ENCODE results near the gene TSFM.

Gene TSFM

GRCh38 chr12:57781244-57781643 lies 1.3 kb upstream of the TSFM start:
- H3K27ac Mint-ChIP-seq (ENCODE audit: low read depth), result no peak overlapping the region
- ATAC-seq (replicated peaks; ENCODE audit: extremely low read depth, poor library complexity, severe bottlenecking), result no peak
- no peak for DNase-seq (ENCODE audit: low spot score in 2 of 2)

DNA sequence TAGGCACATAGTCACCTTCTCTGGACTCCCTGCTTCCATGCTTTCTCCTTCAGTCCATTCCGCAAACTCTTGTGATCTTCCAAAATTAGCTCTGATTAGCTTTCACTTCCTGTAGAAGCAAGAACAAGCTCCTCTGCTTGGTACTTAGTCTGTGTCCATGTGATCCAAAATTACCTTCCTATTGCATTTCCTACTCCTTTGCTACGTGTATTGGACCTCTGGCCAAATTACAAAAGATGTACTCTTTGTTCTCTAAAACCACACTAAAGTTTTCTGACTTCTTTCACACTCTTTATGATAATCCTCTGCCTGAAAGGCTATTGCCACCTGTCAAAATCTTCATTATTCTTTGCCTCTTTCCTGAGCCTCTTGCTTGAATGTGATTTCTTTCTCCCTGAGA lies 786 bp upstream of the TSFM start:
- peak overlapping the region; percentile 96 for H3K4me3 Mint-ChIP-seq
- peaks cover 19% of the 10 kb centered on the region for H3K36me3 Mint-ChIP-seq (ENCODE audit: insufficient read depth)
- H3K4me1 Mint-ChIP-seq, result peaks cover 22% of the 10 kb centered on the region
- H3K9me3 Mint-ChIP-seq, result no peaks in the 10 kb centered on the region
- ATAC-seq (replicated peaks; ENCODE audit: extremely low read depth, poor library complexity, severe bottlenecking) (no peak), DNase-seq (ENCODE audit: low spot score in 2 of 2) (no peak)
- H3K27ac Mint-ChIP-seq (ENCODE audit: low read depth), result peak overlapping the region; percentile 97
- H3K27me3 Mint-ChIP-seq, result no peaks in the 10 kb centered on the region

More at GRCh38 chr12:57781244-57781643, 1.3 kb upstream of the TSFM start:
- no peaks in the 10 kb centered on the region for H3K27me3 Mint-ChIP-seq
- H3K9me3 Mint-ChIP-seq, result no peaks in the 10 kb centered on the region
- H3K4me1 Mint-ChIP-seq, result peaks cover 22% of the 10 kb centered on the region
- H3K36me3 Mint-ChIP-seq (ENCODE audit: insufficient read depth), result peaks cover 15% of the 10 kb centered on the region
- H3K4me3 Mint-ChIP-seq, result peak overlapping the region; percentile 96

GRCh38 chr12:57782243-57782607 lies 362 bp upstream of the TSFM start:
- H3K27me3 Mint-ChIP-seq, result no peaks in the 10 kb centered on the region
- peaks cover 22% of the 10 kb centered on the region for H3K4me1 Mint-ChIP-seq
- no peak for DNase-seq (ENCODE audit: low spot score in 2 of 2)
- H3K27ac Mint-ChIP-seq (ENCODE audit: low read depth), result peak overlapping the region; percentile 97
- ATAC-seq (replicated peaks; ENCODE audit: extremely low read depth, poor library complexity, severe bottlenecking), result peak; percentile 3
- no peaks in the 10 kb centered on the region for H3K9me3 Mint-ChIP-seq
- peak overlapping the region; percentile 96 for H3K4me3 Mint-ChIP-seq
- H3K36me3 Mint-ChIP-seq (ENCODE audit: insufficient read depth), result peaks cover 20% of the 10 kb centered on the region

- no peaks in the 10 kb centered on the region for H3K27me3 Mint-ChIP-seq
- DNase-seq (ENCODE audit: low spot score in 2 of 2) (no peak), ATAC-seq (replicated peaks; ENCODE audit: extremely low read depth, poor library complexity, severe bottlenecking) (no peak)
- peak overlapping the region; percentile 96 for H3K4me3 Mint-ChIP-seq
- H3K36me3 Mint-ChIP-seq (ENCODE audit: insufficient read depth), result peaks cover 32% of the 10 kb centered on the region
- H3K4me1 Mint-ChIP-seq, result peaks cover 22% of the 10 kb centered on the region
- H3K27ac Mint-ChIP-seq (ENCODE audit: low read depth), result peak overlapping the region; percentile 97
- H3K9me3 Mint-ChIP-seq, result no peaks in the 10 kb centered on the region
These were observed 847 bp downstream of the TSFM start for GRCh38 chr12:57783466-57783801.

GRCh38 chr12:57783861-57784260 lies 1.3 kb downstream of the TSFM start:
- Mint-ChIP-seq H3K4me1 (peaks cover 22% of the 10 kb centered on the region), H3K27me3 (no peaks in the 10 kb centered on the region), H3K9me3 (no peaks in the 10 kb centered on the region), H3K4me3 (peak overlapping the region; percentile 96), H3K36me3 (ENCODE audit: insufficient read depth) (peaks cover 36% of the 10 kb centered on the region), H3K27ac (ENCODE audit: low read depth) (no peak overlapping the region)
- ATAC-seq (replicated peaks; ENCODE audit: extremely low read depth, poor library complexity, severe bottlenecking) (no peak), DNase-seq (ENCODE audit: low spot score in 2 of 2) (no peak)

DNA sequence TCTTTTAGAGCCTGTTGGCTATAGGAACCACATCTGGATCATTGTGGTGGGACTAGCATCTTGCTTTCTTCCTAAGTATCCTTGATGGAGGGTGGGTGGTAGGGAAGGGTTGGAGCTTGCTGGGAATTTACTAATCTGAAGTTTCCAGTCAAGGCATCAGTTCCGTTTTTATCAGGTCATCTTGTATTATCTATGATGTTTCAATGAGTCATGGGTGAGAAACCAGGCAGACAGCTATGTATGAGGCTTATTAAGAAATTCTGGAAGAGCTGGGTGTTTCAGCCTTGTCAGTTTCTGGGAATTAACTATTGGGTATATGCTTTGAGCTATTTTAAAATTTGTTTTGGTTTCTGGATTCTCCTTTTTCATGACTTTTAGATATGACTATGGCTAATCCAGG lies 11.3 kb downstream of the TSFM start:
- Mint-ChIP-seq H3K4me3 (no peak overlapping the region), H3K4me1 (no peaks in the 10 kb centered on the region), H3K27ac (ENCODE audit: low read depth) (no peak overlapping the region), H3K9me3 (no peaks in the 10 kb centered on the region), H3K27me3 (no peaks in the 10 kb centered on the region), H3K36me3 (ENCODE audit: insufficient read depth) (peaks cover 58% of the 10 kb centered on the region)
- ATAC-seq (replicated peaks; ENCODE audit: extremely low read depth, poor library complexity, severe bottlenecking) (no peak), DNase-seq (ENCODE audit: low spot score in 2 of 2) (no peak)

- Mint-ChIP-seq H3K9me3 (no peaks in the 10 kb centered on the region), H3K4me1 (no peaks in the 10 kb centered on the region), H3K4me3 (no peak overlapping the region), H3K36me3 (ENCODE audit: insufficient read depth) (peaks cover 48% of the 10 kb centered on the region), H3K27ac (ENCODE audit: low read depth) (no peak overlapping the region), H3K27me3 (no peaks in the 10 kb centered on the region)
- ATAC-seq (replicated peaks; ENCODE audit: extremely low read depth, poor library complexity, severe bottlenecking) (no peak), DNase-seq (ENCODE audit: low spot score in 2 of 2) (no peak)
These were observed 12.8 kb downstream of the TSFM start for GRCh38 chr12:57795354-57795753.

DNA sequence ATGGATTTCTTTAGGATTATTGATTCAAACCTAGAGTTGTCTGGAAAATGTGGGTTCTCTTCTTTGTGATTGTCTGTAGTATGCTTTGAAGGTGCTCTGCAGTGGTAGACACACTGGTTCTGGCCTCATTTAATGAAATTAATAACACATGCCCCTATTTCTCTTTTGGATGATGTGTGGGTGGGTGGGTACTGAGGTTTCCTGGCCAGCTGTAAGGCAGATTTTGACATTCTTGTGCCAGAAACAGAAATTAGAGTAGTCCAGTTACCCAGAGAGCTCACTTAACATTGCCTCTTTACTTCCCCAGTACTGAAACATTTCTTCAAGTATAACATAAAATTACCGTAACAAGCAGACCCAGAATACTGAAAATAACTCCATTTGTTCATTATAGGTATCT lies 14.4 kb downstream of the TSFM start:
- no peaks in the 10 kb centered on the region for H3K4me1 Mint-ChIP-seq
- no peaks in the 10 kb centered on the region for H3K27me3 Mint-ChIP-seq
- H3K4me3 Mint-ChIP-seq, result no peak overlapping the region
- H3K27ac Mint-ChIP-seq (ENCODE audit: low read depth), result peak overlapping the region; percentile 1
- ATAC-seq (replicated peaks; ENCODE audit: extremely low read depth, poor library complexity, severe bottlenecking), result no peak
- no peaks in the 10 kb centered on the region for H3K9me3 Mint-ChIP-seq
- DNase-seq (ENCODE audit: low spot score in 2 of 2), result no peak
- H3K36me3 Mint-ChIP-seq (ENCODE audit: insufficient read depth), result peaks cover 37% of the 10 kb centered on the region

DNA sequence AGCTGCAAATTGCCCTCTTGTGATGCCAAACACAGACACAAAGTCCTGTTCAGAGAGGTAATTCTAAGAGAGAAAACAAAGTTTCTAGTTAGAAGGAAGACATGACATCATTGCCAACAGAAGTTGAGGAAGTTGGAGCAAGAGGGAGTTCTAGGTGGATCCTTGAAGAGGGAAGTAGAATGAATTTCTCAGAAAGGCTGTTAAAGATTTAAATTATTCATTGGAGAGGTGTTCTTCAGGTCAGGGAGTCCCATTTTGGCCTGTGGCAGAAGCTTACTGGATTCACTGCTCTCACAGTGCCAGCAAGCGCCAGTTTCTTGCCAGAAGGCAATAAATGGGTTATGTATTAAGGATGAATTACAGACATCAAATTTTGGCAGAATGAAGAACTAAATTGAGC lies 15.3 kb downstream of the TSFM start:
- peak overlapping the region; percentile 1 for H3K27ac Mint-ChIP-seq (ENCODE audit: low read depth)
- DNase-seq (ENCODE audit: low spot score in 2 of 2), result no peak
- no peaks in the 10 kb centered on the region for H3K27me3 Mint-ChIP-seq
- H3K36me3 Mint-ChIP-seq (ENCODE audit: insufficient read depth), result peaks cover 31% of the 10 kb centered on the region
- H3K9me3 Mint-ChIP-seq, result no peaks in the 10 kb centered on the region
- ATAC-seq (replicated peaks; ENCODE audit: extremely low read depth, poor library complexity, severe bottlenecking), result no peak
- no peak overlapping the region for H3K4me3 Mint-ChIP-seq
- H3K4me1 Mint-ChIP-seq, result no peaks in the 10 kb centered on the region

- ATAC-seq (replicated peaks; ENCODE audit: extremely low read depth, poor library complexity, severe bottlenecking), result no peak
- peaks cover 17% of the 10 kb centered on the region for H3K36me3 Mint-ChIP-seq (ENCODE audit: insufficient read depth)
- no peaks in the 10 kb centered on the region for H3K4me1 Mint-ChIP-seq
- no peak overlapping the region for H3K27ac Mint-ChIP-seq (ENCODE audit: low read depth)
- H3K27me3 Mint-ChIP-seq, result no peaks in the 10 kb centered on the region
- no peak overlapping the region for H3K4me3 Mint-ChIP-seq
- H3K9me3 Mint-ChIP-seq, result no peaks in the 10 kb centered on the region
- DNase-seq (ENCODE audit: low spot score in 2 of 2), result no peak
These were observed 18.4 kb downstream of the TSFM start for GRCh38 chr12:57800965-57801364.

- Mint-ChIP-seq H3K4me1 (no peaks in the 10 kb centered on the region), H3K9me3 (no peaks in the 10 kb centered on the region), H3K27me3 (no peaks in the 10 kb centered on the region), H3K4me3 (no peak overlapping the region), H3K36me3 (ENCODE audit: insufficient read depth) (peaks cover 7% of the 10 kb centered on the region), H3K27ac (ENCODE audit: low read depth) (no peak overlapping the region)
- no peak for DNase-seq (ENCODE audit: low spot score in 2 of 2)
- ATAC-seq (replicated peaks; ENCODE audit: extremely low read depth, poor library complexity, severe bottlenecking), result no peak
These were observed 20.0 kb downstream of the TSFM start for GRCh38 chr12:57802607-57803006.

- Mint-ChIP-seq H3K27me3 (no peaks in the 10 kb centered on the region), H3K36me3 (ENCODE audit: insufficient read depth) (peaks cover 4% of the 10 kb centered on the region), H3K27ac (ENCODE audit: low read depth) (no peak overlapping the region), H3K4me1 (no peaks in the 10 kb centered on the region), H3K9me3 (no peaks in the 10 kb centered on the region), H3K4me3 (no peak overlapping the region)
- DNase-seq (ENCODE audit: low spot score in 2 of 2), result no peak
- ATAC-seq (replicated peaks; ENCODE audit: extremely low read depth, poor library complexity, severe bottlenecking), result no peak
These were observed 20.8 kb downstream of the TSFM start for GRCh38 chr12:57803319-57803893.

GRCh38 chr12:57806677-57807076 lies 24.1 kb downstream of the TSFM start:
- Mint-ChIP-seq H3K27me3 (no peaks in the 10 kb centered on the region), H3K4me1 (no peaks in the 10 kb centered on the region), H3K9me3 (no peaks in the 10 kb centered on the region), H3K27ac (ENCODE audit: low read depth) (no peak overlapping the region), H3K36me3 (ENCODE audit: insufficient read depth) (peaks cover 6% of the 10 kb centered on the region), H3K4me3 (no peak overlapping the region)
- DNase-seq (ENCODE audit: low spot score in 2 of 2) (no peak), ATAC-seq (replicated peaks; ENCODE audit: extremely low read depth, poor library complexity, severe bottlenecking) (no peak)

DNA sequence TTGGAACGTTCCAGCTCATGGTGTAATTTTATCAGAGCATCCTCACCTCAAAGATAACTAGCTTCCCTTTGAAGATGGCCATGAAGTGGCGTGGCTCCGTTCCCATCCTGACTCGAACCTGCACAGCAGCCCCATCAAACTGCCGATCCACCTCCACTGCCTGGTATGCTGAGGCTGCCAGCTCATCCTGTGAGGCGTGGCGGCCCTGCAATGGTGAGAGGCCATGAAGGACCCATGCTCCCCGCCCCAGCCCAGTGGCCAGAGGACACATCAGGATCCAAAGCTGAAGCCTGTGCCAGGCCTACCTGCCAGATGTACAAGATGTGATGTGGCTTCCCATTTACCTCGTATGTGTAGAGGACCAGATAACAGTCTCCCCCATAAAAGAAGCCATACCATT lies 24.7 kb downstream of the TSFM start:
- H3K4me1 Mint-ChIP-seq, result no peaks in the 10 kb centered on the region
- ATAC-seq (replicated peaks; ENCODE audit: extremely low read depth, poor library complexity, severe bottlenecking) (no peak), DNase-seq (ENCODE audit: low spot score in 2 of 2) (no peak)
- H3K9me3 Mint-ChIP-seq, result no peaks in the 10 kb centered on the region
- no peak overlapping the region for H3K27ac Mint-ChIP-seq (ENCODE audit: low read depth)
- H3K27me3 Mint-ChIP-seq, result no peaks in the 10 kb centered on the region
- H3K4me3 Mint-ChIP-seq, result no peak overlapping the region
- peaks cover 6% of the 10 kb centered on the region for H3K36me3 Mint-ChIP-seq (ENCODE audit: insufficient read depth)
